HG03558 (cell line): Measurements from ENCODE around the gene TAS2R30.
"Not testable (repeated sequence)": the region's sequence is repeated elsewhere in the genome, so short reads cannot be mapped to it uniquely, and the experiment has no call there.

Experiments used
- ATAC-seq: cut with Tn5 transposase; IDR thresholded peaks from one replicate; pipeline ENCODE4 v1.9.1; 2021; ENCODE audit warnings: moderate number of reproducible peaks; ENCODE audit not compliant: unreplicated experiment; ENCODE audit errors: extremely low read depth

The TAS2R30 gene

GRCh38 chr12:11130999-11131398 is 3.4 kb downstream of the TAS2R30 start:
- ATAC-seq = no peak

- no peak for ATAC-seq
Measured at GRCh38 chr12:11130382-11130781, 4.1 kb downstream of the TAS2R30 start.

- not testable (repeated sequence) for ATAC-seq
Measured at GRCh38 chr12:11114130-11114529, 20.3 kb downstream of the TAS2R30 start.

- not testable (repeated sequence) for ATAC-seq
Measured at GRCh38 chr12:11111213-11111612, 23.2 kb downstream of the TAS2R30 start.

- no peak for ATAC-seq
Measured at GRCh38 chr12:11108862-11109261, 25.6 kb downstream of the TAS2R30 start.

GRCh38 chr12:11107719-11108118 is 26.7 kb downstream of the TAS2R30 start:
- ATAC-seq = no peak

- no peak for ATAC-seq
Measured at GRCh38 chr12:11106288-11106687, 28.2 kb downstream of the TAS2R30 start.

GRCh38 chr12:11105546-11105945 is 28.9 kb downstream of the TAS2R30 start:
- no peak for ATAC-seq

GRCh38 chr12:11094910-11095309 is 39.5 kb downstream of the TAS2R30 start:
- not testable (repeated sequence) for ATAC-seq

- ATAC-seq = no peak
Measured at GRCh38 chr12:11092128-11092527, 42.3 kb downstream of the TAS2R30 start, which contains the start of gene TAS2R43. TSS of gene TAS2R43 (minus strand) at chr12:11092313. CDS start at chr12:11092229, 84 bp downstream.

- no peak for ATAC-seq
Measured at GRCh38 chr12:11089246-11089645, 45.2 kb downstream of the TAS2R30 start.

GRCh38 chr12:11085419-11085818 is 49.0 kb downstream of the TAS2R30 start:
- peak; percentile 59 for ATAC-seq
